ENCODE measurements around the gene NCMAP.

GRCh38 chr1:24558902-24559791, 3.3 kb downstream of the NCMAP start:
- TF ChIP-seq CTCF (conservative IDR thresholded peaks at IDR 0.05; ENCODE audit: low read depth in 2 of 2) (no peak), POLR2AphosphoS5 (IDR thresholded peaks at IDR 0.05; ENCODE audit: low read depth) (no peak), EZH2phosphoT487 (IDR thresholded peaks at IDR 0.05; ENCODE audit: unreplicated experiment) (no peak), REST (IDR thresholded peaks at IDR 0.05; ENCODE audit: unreplicated experiment) (no peak), EZH2 (IDR thresholded peaks at IDR 0.05; ENCODE audit: low read depth, unreplicated experiment) (no peak)

All from GM23338 (cell line).